Measurements from ENCODE around the gene NDUFV3.
A peak's percentile ranks its signal among the peaks of the same experiment; 100 is the strongest.
"Not testable (repeated sequence)": the region's sequence is repeated elsewhere in the genome, so short reads cannot be mapped to it uniquely, and the experiment has no call there.

Gene NDUFV3

GRCh38 chr21:42892931-42893755 lies at the start of gene NDUFV3:
Gene NDUFV3 (plus strand): TSS chr21:42893309. CDS start chr21:42893334, 25 bp downstream.
- Histone ChIP-seq H3K36me3 (ENCODE audit: control insufficient read depth, insufficient read depth, low read length) (peaks cover 4% of the 10 kb centered on the region), H3K27me3 (ENCODE audit: control insufficient read depth, insufficient read depth, low read length) (no peaks in the 10 kb centered on the region)

GRCh38 chr21:42844411-42845113 lies 48.5 kb upstream of the NDUFV3 start:
- H3K36me3 ChIP-seq (ENCODE audit: control insufficient read depth, insufficient read depth, low read length): peaks cover 56% of the 10 kb centered on the region
- H3K27me3 ChIP-seq (ENCODE audit: control insufficient read depth, insufficient read depth, low read length): no peaks in the 10 kb centered on the region
- H3K9me3 ChIP-seq (ENCODE audit: control insufficient read depth, insufficient read depth, low read length): no peaks in the 10 kb centered on the region
- no peaks in the 10 kb centered on the region for H3K4me1 ChIP-seq (ENCODE audit: control insufficient read depth, insufficient read depth, low read length)
- H3K9ac ChIP-seq (ENCODE audit: low read depth, low read length): no peak overlapping the region
- no peak overlapping the region for H3K4me3 ChIP-seq (ENCODE audit: low read depth, low read length)

More at GRCh38 chr21:42892931-42893755, at the start of gene NDUFV3:
- Histone ChIP-seq H3K9me3 (ENCODE audit: control insufficient read depth, insufficient read depth, low read length) (no peaks in the 10 kb centered on the region), H3K4me1 (ENCODE audit: control insufficient read depth, insufficient read depth, low read length) (no peaks in the 10 kb centered on the region), H3K4me3 (ENCODE audit: low read depth, low read length) (peak within 1 kb of the TSS; percentile 79), H3K9ac (ENCODE audit: low read depth, low read length) (peak within 1 kb of the TSS; percentile 93)

GRCh38 chr21:42845296-42845965 lies 47.7 kb upstream of the NDUFV3 start:
- Histone ChIP-seq H3K4me3 (ENCODE audit: low read depth, low read length) (no peak overlapping the region), H3K9ac (ENCODE audit: low read depth, low read length) (no peak overlapping the region), H3K9me3 (ENCODE audit: control insufficient read depth, insufficient read depth, low read length) (no peaks in the 10 kb centered on the region), H3K36me3 (ENCODE audit: control insufficient read depth, insufficient read depth, low read length) (peaks cover 58% of the 10 kb centered on the region), H3K27me3 (ENCODE audit: control insufficient read depth, insufficient read depth, low read length) (no peaks in the 10 kb centered on the region), H3K4me1 (ENCODE audit: control insufficient read depth, insufficient read depth, low read length) (no peaks in the 10 kb centered on the region)

DNA sequence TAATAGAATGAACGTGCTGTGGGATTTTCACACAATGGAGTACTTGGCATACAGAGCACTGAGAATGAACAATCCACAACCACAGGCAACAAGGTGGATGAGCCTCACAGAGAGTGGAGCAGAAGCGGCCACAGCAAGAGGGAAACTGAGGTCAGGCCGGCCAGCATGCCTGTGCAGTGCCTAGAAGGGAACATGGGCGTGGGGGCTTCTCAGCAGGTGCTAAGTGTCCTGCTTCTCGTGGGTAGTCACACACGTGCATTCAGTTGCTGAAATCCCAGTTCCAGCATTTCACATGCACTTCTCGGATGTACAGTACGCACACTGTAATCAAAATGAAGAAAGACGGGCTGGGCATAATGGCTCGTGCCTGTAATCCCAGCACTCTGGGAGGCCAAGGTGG lies 46.9 kb upstream of the NDUFV3 start:
- H3K27me3 ChIP-seq (ENCODE audit: control insufficient read depth, insufficient read depth, low read length): no peaks in the 10 kb centered on the region
- no peak overlapping the region for H3K4me3 ChIP-seq (ENCODE audit: low read depth, low read length)
- no peaks in the 10 kb centered on the region for H3K9me3 ChIP-seq (ENCODE audit: control insufficient read depth, insufficient read depth, low read length)
- no peak overlapping the region for H3K9ac ChIP-seq (ENCODE audit: low read depth, low read length)
- peaks cover 58% of the 10 kb centered on the region for H3K36me3 ChIP-seq (ENCODE audit: control insufficient read depth, insufficient read depth, low read length)
- no peaks in the 10 kb centered on the region for H3K4me1 ChIP-seq (ENCODE audit: control insufficient read depth, insufficient read depth, low read length)

DNA sequence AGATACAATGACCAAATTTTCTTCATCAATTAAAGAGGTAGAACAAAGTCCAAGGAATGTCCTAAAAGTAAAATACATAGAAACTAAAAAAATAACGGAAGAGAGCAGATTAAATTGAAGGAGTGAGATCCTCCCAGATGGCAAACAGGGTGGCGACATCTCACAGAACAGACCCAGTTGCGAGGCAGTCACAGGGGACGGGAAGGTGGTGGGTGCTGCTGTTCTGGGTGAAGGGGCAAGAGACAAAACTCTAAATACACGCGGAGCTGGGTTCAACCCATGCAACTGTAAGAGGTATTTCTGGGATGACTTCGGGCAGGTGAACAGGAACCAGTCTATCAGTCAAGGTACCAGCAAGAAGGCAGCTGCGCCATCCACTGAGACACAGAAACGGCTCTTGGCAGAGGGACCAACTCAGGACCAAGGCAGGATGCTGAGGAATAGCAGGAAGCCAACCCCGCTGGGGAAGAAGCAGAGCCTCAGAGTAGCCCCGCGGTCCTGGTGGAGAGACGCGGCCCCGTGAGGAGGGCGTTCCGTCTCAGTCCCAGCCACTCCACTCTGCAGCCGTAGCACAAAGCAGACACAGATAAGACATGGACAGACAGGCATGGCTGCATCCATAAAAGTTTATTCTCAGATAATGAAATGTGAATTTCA lies 45.9 kb upstream of the NDUFV3 start:
- no peak overlapping the region for H3K4me3 ChIP-seq (ENCODE audit: low read depth, low read length)
- H3K9me3 ChIP-seq (ENCODE audit: control insufficient read depth, insufficient read depth, low read length): no peaks in the 10 kb centered on the region
- no peak overlapping the region for H3K9ac ChIP-seq (ENCODE audit: low read depth, low read length)
- peaks cover 66% of the 10 kb centered on the region for H3K36me3 ChIP-seq (ENCODE audit: control insufficient read depth, insufficient read depth, low read length)
- no peaks in the 10 kb centered on the region for H3K4me1 ChIP-seq (ENCODE audit: control insufficient read depth, insufficient read depth, low read length)
- H3K27me3 ChIP-seq (ENCODE audit: control insufficient read depth, insufficient read depth, low read length): no peaks in the 10 kb centered on the region

- H3K9me3 ChIP-seq (ENCODE audit: control insufficient read depth, insufficient read depth, low read length): no peaks in the 10 kb centered on the region
- H3K9ac ChIP-seq (ENCODE audit: low read depth, low read length): no peak overlapping the region
- peaks cover 65% of the 10 kb centered on the region for H3K36me3 ChIP-seq (ENCODE audit: control insufficient read depth, insufficient read depth, low read length)
- no peak overlapping the region for H3K4me3 ChIP-seq (ENCODE audit: low read depth, low read length)
- no peaks in the 10 kb centered on the region for H3K4me1 ChIP-seq (ENCODE audit: control insufficient read depth, insufficient read depth, low read length)
- no peaks in the 10 kb centered on the region for H3K27me3 ChIP-seq (ENCODE audit: control insufficient read depth, insufficient read depth, low read length)
Observed at GRCh38 chr21:42847726-42848125, 45.4 kb upstream of the NDUFV3 start.

GRCh38 chr21:42848144-42848931 lies 44.8 kb upstream of the NDUFV3 start:
- H3K36me3 ChIP-seq (ENCODE audit: control insufficient read depth, insufficient read depth, low read length): peaks cover 71% of the 10 kb centered on the region
- not testable (repeated sequence) for H3K27me3 ChIP-seq (ENCODE audit: control insufficient read depth, insufficient read depth, low read length); H3K4me3 ChIP-seq (ENCODE audit: low read depth, low read length); H3K9me3 ChIP-seq (ENCODE audit: control insufficient read depth, insufficient read depth, low read length); H3K9ac ChIP-seq (ENCODE audit: low read depth, low read length); H3K4me1 ChIP-seq (ENCODE audit: control insufficient read depth, insufficient read depth, low read length)

DNA sequence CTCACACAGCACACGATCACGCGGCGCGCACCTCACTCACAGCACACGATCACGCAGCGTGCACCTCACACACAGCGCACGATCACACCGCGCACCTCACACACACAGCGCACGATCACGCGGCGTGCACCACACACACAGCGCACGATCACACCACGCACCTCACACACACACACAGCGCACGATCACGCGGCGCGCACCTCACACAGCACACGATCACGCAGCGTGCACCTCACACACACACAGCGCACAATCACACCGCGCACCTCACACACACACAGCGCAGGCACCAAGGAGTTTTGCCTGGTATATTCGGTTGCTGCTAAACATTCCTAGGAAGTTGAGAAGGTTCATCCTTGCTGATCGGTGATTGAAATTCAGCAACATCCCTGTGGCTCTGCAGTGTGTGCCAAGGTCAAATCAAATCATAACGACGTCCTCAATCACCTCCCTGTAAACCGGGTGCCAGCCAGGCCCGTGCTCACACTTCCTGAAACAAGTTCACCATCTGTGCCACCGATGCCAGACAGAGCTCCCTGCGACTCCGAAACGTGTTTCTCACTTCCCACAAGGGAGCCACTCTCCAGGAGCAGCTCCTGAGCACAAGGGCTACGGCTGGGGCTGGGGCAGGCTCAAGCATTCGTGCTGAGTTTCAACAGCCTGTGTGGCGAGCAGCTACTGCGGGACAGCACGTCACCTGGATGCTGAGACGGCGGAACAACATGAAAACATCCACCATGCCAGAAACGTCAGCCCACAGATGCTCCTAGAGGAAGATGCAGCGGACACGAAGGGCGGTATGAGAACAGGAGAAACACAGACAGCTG lies 44.0 kb upstream of the NDUFV3 start:
- H3K27me3 ChIP-seq (ENCODE audit: control insufficient read depth, insufficient read depth, low read length): no peaks in the 10 kb centered on the region
- H3K36me3 ChIP-seq (ENCODE audit: control insufficient read depth, insufficient read depth, low read length): peaks cover 77% of the 10 kb centered on the region
- H3K4me3 ChIP-seq (ENCODE audit: low read depth, low read length): no peak overlapping the region
- no peaks in the 10 kb centered on the region for H3K4me1 ChIP-seq (ENCODE audit: control insufficient read depth, insufficient read depth, low read length)
- H3K9me3 ChIP-seq (ENCODE audit: control insufficient read depth, insufficient read depth, low read length): no peaks in the 10 kb centered on the region
- peak overlapping the region; percentile 24 for H3K9ac ChIP-seq (ENCODE audit: low read depth, low read length)

- H3K36me3 ChIP-seq (ENCODE audit: control insufficient read depth, insufficient read depth, low read length): peaks cover 79% of the 10 kb centered on the region
- H3K9ac ChIP-seq (ENCODE audit: low read depth, low read length): peak overlapping the region; percentile 24
- no peaks in the 10 kb centered on the region for H3K27me3 ChIP-seq (ENCODE audit: control insufficient read depth, insufficient read depth, low read length)
- H3K4me1 ChIP-seq (ENCODE audit: control insufficient read depth, insufficient read depth, low read length): no peaks in the 10 kb centered on the region
- H3K9me3 ChIP-seq (ENCODE audit: control insufficient read depth, insufficient read depth, low read length): no peaks in the 10 kb centered on the region
- H3K4me3 ChIP-seq (ENCODE audit: low read depth, low read length): no peak overlapping the region
Observed at GRCh38 chr21:42849759-42850412, 43.2 kb upstream of the NDUFV3 start.

GRCh38 chr21:42850463-42850862 lies 42.6 kb upstream of the NDUFV3 start:
- H3K27me3 ChIP-seq (ENCODE audit: control insufficient read depth, insufficient read depth, low read length): no peaks in the 10 kb centered on the region
- peaks cover 80% of the 10 kb centered on the region for H3K36me3 ChIP-seq (ENCODE audit: control insufficient read depth, insufficient read depth, low read length)

More at GRCh38 chr21:42850463-42850862, 42.6 kb upstream of the NDUFV3 start:
- Histone ChIP-seq H3K9ac (ENCODE audit: low read depth, low read length) (no peak overlapping the region), H3K9me3 (ENCODE audit: control insufficient read depth, insufficient read depth, low read length) (no peaks in the 10 kb centered on the region), H3K4me3 (ENCODE audit: low read depth, low read length) (no peak overlapping the region), H3K4me1 (ENCODE audit: control insufficient read depth, insufficient read depth, low read length) (no peaks in the 10 kb centered on the region)
